WERI-Rb-1 (cell line): ENCODE data around the gene CST9L.

ENCODE experiments used
- DNase-seq: peaks from one replicate; pipeline ENCODE4 v3.0.0-alpha.2; 2020
- H3K27ac ChIP-seq: fragments of 250-450 bp; sonication (Bioruptor Pico); 2 replicates; pipeline ENCODE4 v1.5.1; 2020; ENCODE audit warnings: mild to moderate bottlenecking, moderate library complexity
- H3K27me3 ChIP-seq: fragments of 250-450 bp; sonication (Bioruptor Pico); 2 replicates; pipeline ENCODE4 v1.5.1; 2021; ENCODE audit warnings: mild to moderate bottlenecking, low read depth, moderate library complexity; ENCODE audit not compliant: insufficient read depth, severe bottlenecking
- H3K36me3 ChIP-seq: fragments of 250-450 bp; sonication (Bioruptor Pico); 2 replicates; pipeline ENCODE4 v1.5.1; 2020; ENCODE audit warnings: mild to moderate bottlenecking, moderate library complexity
- H3K4me3 ChIP-seq: 2 replicates; pipeline ENCODE4 v1.5.1; 2011; ENCODE audit warnings: low read depth, mild to moderate bottlenecking, control low read depth, low read length
- H3K9me3 ChIP-seq: fragments of 250-450 bp; sonication (Bioruptor Pico); 2 replicates; pipeline ENCODE4 v1.5.1; 2021; ENCODE audit warnings: mild to moderate bottlenecking, moderate library complexity; ENCODE audit not compliant: severe bottlenecking
- CTCF ChIP-seq: IDR thresholded peaks from 2 replicates; pipeline ENCODE4 v1.5.1; 2011; ENCODE audit warnings: low read depth, mild to moderate bottlenecking, control low read depth, inconsistent platforms, low read length

Gene CST9L

GRCh38 chr20:23564927-23565326 is 3.4 kb downstream of the CST9L start:
- TF ChIP-seq CTCF, result no peak
- no peak for DNase-seq
- H3K36me3 ChIP-seq, result no peaks in the 10 kb centered on the region

GRCh38 chr20:23562721-23563342 is 5.5 kb downstream of the CST9L start:
- Histone ChIP-seq H3K27ac (no peak overlapping the region), H3K4me3 (no peak overlapping the region), H3K9me3 (peaks cover 11% of the 10 kb centered on the region), H3K36me3 (no peaks in the 10 kb centered on the region), H3K27me3 (peaks cover 5% of the 10 kb centered on the region)
- no peak for TF ChIP-seq CTCF
- no peak for DNase-seq

More at GRCh38 chr20:23564927-23565326, 3.4 kb downstream of the CST9L start:
- Histone ChIP-seq H3K9me3 (peaks cover 9% of the 10 kb centered on the region), H3K27me3 (peaks cover 6% of the 10 kb centered on the region), H3K4me3 (no peak overlapping the region), H3K27ac (no peak overlapping the region)

- Histone ChIP-seq H3K36me3 (no peaks in the 10 kb centered on the region), H3K4me3 (no peak overlapping the region), H3K27me3 (peaks cover 8% of the 10 kb centered on the region), H3K9me3 (peaks cover 2% of the 10 kb centered on the region), H3K27ac (no peak overlapping the region)
- TF ChIP-seq CTCF, result no peak
- DNase-seq, result no peak
Measured at GRCh38 chr20:23554401-23554800, 13.9 kb downstream of the CST9L start.

GRCh38 chr20:23551786-23552185 is 16.5 kb downstream of the CST9L start:
- no peak for TF ChIP-seq CTCF
- H3K4me3 ChIP-seq, result no peak overlapping the region
- peaks cover 10% of the 10 kb centered on the region for H3K27me3 ChIP-seq
- H3K9me3 ChIP-seq, result no peaks in the 10 kb centered on the region
- DNase-seq, result no peak
- H3K36me3 ChIP-seq, result no peaks in the 10 kb centered on the region
- no peak overlapping the region for H3K27ac ChIP-seq

GRCh38 chr20:23551383-23551782 is 16.9 kb downstream of the CST9L start:
- Histone ChIP-seq H3K4me3 (no peak overlapping the region), H3K27ac (no peak overlapping the region), H3K9me3 (no peaks in the 10 kb centered on the region), H3K27me3 (peaks cover 10% of the 10 kb centered on the region), H3K36me3 (no peaks in the 10 kb centered on the region)
- DNase-seq, result no peak
- TF ChIP-seq CTCF, result no peak

- TF ChIP-seq CTCF, result no peak
- Histone ChIP-seq H3K4me3 (no peak overlapping the region), H3K9me3 (no peaks in the 10 kb centered on the region), H3K27ac (no peak overlapping the region), H3K27me3 (peaks cover 10% of the 10 kb centered on the region), H3K36me3 (no peaks in the 10 kb centered on the region)
- no peak for DNase-seq
Measured at GRCh38 chr20:23550227-23550626, 18.1 kb downstream of the CST9L start.
